HepG2 (cell line): ENCODE results near the gene AKAP8L. TPM values are rescaled to one million over a fixed set of nuclear protein-coding genes. Genes with fewer than 3 reads are reported as not detected.

Experiments
- HES4 ChIP-seq: sonication (generic); formaldehyde crosslinking; IDR thresholded peaks from 2 replicates; pipeline ENCODE4 v1.9.0; 2021; ENCODE audit warnings: mild to moderate bottlenecking, missing genetic modification reagents, borderline replicate concordance
- HNF4G ChIP-seq, 2 experiments: sonication (generic) in 1 of 2; formaldehyde crosslinking in 1 of 2; IDR thresholded peaks; 2 replicates each; pipeline versions ENCODE4 v1.4.0 to v1.6.1; 2011 to 2020; ENCODE audit warnings: borderline replicate concordance in 2 of 2, low read depth in 2 of 2, mild to moderate bottlenecking in 2 of 2, low read length in 1 of 2, missing genetic modification reagents in 1 of 2, moderate library complexity in 1 of 2
- KDM5B ChIP-seq: sonication (generic); formaldehyde crosslinking; IDR thresholded peaks from 2 replicates; pipeline ENCODE4 v1.4.0; 2020; ENCODE audit warnings: missing genetic modification reagents, mild to moderate bottlenecking, borderline replicate concordance
- MBD4 ChIP-seq: IDR thresholded peaks from 2 replicates; pipeline ENCODE4 v1.6.1; 2012; ENCODE audit warnings: low read length, inconsistent platforms, borderline replicate concordance
- ZNF329 ChIP-seq: sonication (generic); formaldehyde crosslinking; IDR thresholded peaks from 2 replicates; pipeline ENCODE4 v1.9.0; 2021; ENCODE audit warnings: low read depth, mild to moderate bottlenecking, missing genetic modification reagents
- ZNF333 ChIP-seq: sonication (generic); formaldehyde crosslinking; IDR thresholded peaks from 2 replicates; pipeline ENCODE4 v1.4.0; 2020; ENCODE audit warnings: mild to moderate bottlenecking, missing genetic modification reagents, borderline replicate concordance
- ZNF501 ChIP-seq: sonication (generic); formaldehyde crosslinking; IDR thresholded peaks from 2 replicates; pipeline ENCODE4 v1.5.1; 2020; ENCODE audit warnings: mild to moderate bottlenecking, moderate library complexity, missing genetic modification reagents
- ZNF547 ChIP-seq: sonication (generic); formaldehyde crosslinking; IDR thresholded peaks from 2 replicates; pipeline ENCODE4 v1.5.1; 2020; ENCODE audit warnings: mild to moderate bottlenecking, missing genetic modification reagents
- polyA plus RNA-seq, 8 experiments: library from polyadenylated mRNA; depleted of rRNA in 3 of 8; stranded (reverse) in 7 of 8; unstranded in 1 of 8; fragments of >200 nt; fragmentation: Illumina TruSeq in 4 of 8; extraction: Trizol in 4 of 8; gene quantifications; 2 replicates each; pipeline versions ENCODE4 v1.2.1 to v1.2.3, GENCODE V29; 2011 to 2016; ENCODE audit warnings: low read depth in 4 of 8, missing spikeins in 1 of 8, mixed read lengths in 1 of 8; ENCODE audit not compliant: insufficient read depth in 1 of 8
- total RNA-seq, 5 experiments: library from RNA; depleted of rRNA; stranded (reverse); fragments of >200 nt; fragmentation: Illumina TruSeq; extraction: Trizol; gene quantifications; 2 replicates each; pipeline ENCODE4 v1.2.3, GENCODE V29; 2016; ENCODE audit warnings: low read depth in 1 of 5
- TF ChIP-seq, protein P1 (sequence below), 2 experiments: fragments of 450-650 bp in 1 of 2; sonication (generic) in 1 of 2; formaldehyde crosslinking in 1 of 2; IDR thresholded peaks; 2 replicates each; pipeline versions ENCODE4 v1.6.1 to v1.8.0; 2016 to 2022; ENCODE audit warnings: antibody characterized with exemption in 1 of 2, mild to moderate bottlenecking in 1 of 2, missing genetic modification reagents in 1 of 2
- TF ChIP-seq, protein P2 (sequence below): sonication (generic); formaldehyde crosslinking; IDR thresholded peaks from 2 replicates; pipeline ENCODE4 v1.8.0; 2022; ENCODE audit warnings: missing genetic modification reagents, mild to moderate bottlenecking, borderline replicate concordance
- TF ChIP-seq, protein P3 (sequence below): sonication (generic); formaldehyde crosslinking; IDR thresholded peaks from 2 replicates; pipeline ENCODE4 v1.5.1; 2020; ENCODE audit warnings: mild to moderate bottlenecking, missing genetic modification reagents, borderline replicate concordance

Gene AKAP8L
- total and polyA plus RNA-seq, 2 of the 13 experiments (the other 11 are each of a cell fraction or from before 2014, with no cell fraction given) = 48.2 to 49.6 TPM

DNA sequence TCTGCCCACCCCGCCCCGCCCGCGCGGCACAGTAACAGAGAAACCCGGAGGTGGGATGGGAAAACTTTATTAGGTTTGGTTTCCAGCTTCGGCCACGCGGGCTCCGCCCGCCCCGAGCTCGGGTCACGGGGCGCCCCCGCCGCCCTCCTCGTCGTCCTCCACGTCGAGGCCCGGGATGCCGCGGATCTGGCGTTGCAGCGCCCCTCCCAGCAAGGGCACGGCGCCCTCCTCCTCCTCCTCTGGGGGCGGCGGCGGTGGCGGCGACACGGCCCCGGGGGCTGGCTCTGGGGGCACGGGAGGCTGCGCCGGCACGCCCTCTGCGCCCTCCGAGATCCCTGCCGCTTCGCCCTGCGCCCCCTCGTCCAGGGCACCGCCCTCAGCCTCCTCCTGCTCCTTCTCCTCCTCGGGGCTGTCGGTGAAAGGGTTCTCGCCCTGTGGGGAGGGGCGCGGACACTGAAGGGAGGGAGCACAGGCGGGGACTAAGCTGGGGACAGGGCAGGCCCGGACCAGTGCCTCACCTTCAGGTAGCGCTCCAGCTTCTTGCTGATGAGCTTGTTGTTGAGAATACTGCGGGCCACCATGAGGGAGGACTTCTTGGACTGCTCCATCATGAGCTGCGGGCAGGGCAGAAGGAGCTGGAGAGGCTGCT, 38.7 kb downstream of the AKAP8L start (continued):
- TF ChIP-seq, protein P1, sequence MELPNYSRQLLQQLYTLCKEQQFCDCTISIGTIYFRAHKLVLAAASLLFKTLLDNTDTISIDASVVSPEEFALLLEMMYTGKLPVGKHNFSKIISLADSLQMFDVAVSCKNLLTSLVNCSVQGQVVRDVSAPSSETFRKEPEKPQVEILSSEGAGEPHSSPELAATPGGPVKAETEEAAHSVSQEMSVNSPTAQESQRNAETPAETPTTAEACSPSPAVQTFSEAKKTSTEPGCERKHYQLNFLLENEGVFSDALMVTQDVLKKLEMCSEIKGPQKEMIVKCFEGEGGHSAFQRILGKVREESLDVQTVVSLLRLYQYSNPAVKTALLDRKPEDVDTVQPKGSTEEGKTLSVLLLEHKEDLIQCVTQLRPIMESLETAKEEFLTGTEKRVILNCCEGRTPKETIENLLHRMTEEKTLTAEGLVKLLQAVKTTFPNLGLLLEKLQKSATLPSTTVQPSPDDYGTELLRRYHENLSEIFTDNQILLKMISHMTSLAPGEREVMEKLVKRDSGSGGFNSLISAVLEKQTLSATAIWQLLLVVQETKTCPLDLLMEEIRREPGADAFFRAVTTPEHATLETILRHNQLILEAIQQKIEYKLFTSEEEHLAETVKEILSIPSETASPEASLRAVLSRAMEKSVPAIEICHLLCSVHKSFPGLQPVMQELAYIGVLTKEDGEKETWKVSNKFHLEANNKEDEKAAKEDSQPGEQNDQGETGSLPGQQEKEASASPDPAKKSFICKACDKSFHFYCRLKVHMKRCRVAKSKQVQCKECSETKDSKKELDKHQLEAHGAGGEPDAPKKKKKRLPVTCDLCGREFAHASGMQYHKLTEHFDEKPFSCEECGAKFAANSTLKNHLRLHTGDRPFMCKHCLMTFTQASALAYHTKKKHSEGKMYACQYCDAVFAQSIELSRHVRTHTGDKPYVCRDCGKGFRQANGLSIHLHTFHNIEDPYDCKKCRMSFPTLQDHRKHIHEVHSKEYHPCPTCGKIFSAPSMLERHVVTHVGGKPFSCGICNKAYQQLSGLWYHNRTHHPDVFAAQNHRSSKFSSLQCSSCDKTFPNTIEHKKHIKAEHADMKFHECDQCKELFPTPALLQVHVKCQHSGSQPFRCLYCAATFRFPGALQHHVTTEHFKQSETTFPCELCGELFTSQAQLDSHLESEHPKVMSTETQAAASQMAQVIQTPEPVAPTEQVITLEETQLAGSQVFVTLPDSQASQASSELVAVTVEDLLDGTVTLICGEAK (IDR thresholded peaks at IDR 0.05) = peak; percentile 74
- TF ChIP-seq, protein P1 (CRISPR knock-in tag; IDR thresholded peaks at IDR 0.05) = peak; percentile 99
- TF ChIP-seq, protein P2, sequence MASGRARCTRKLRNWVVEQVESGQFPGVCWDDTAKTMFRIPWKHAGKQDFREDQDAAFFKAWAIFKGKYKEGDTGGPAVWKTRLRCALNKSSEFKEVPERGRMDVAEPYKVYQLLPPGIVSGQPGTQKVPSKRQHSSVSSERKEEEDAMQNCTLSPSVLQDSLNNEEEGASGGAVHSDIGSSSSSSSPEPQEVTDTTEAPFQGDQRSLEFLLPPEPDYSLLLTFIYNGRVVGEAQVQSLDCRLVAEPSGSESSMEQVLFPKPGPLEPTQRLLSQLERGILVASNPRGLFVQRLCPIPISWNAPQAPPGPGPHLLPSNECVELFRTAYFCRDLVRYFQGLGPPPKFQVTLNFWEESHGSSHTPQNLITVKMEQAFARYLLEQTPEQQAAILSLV = no peak
- TF ChIP-seq HES4 (CRISPR knock-in tag) (no peak), MBD4 (no peak), ZNF329 (CRISPR knock-in tag) (0 out of 2 replicates have a peak, but pooled peaks have one; percentile 37), ZNF501 (peak; percentile 62; the same call in 1 of the 2 replicates), KDM5B (CRISPR knock-in tag) (peak; percentile 12; the same call in 1 of the 2 replicates), ZNF547 (CRISPR knock-in tag) (no peak), HNF4G (IDR thresholded peaks at IDR 0.05; ENCODE audit: borderline replicate concordance, low read depth, low read length) (peak; percentile 15; the same call in 1 of the 2 replicates), HNF4G (CRISPR knock-in tag; IDR thresholded peaks at IDR 0.05; ENCODE audit: borderline replicate concordance, low read depth) (no peak), ZNF333 (CRISPR knock-in tag) (no peak)
- TF ChIP-seq, protein P3, sequence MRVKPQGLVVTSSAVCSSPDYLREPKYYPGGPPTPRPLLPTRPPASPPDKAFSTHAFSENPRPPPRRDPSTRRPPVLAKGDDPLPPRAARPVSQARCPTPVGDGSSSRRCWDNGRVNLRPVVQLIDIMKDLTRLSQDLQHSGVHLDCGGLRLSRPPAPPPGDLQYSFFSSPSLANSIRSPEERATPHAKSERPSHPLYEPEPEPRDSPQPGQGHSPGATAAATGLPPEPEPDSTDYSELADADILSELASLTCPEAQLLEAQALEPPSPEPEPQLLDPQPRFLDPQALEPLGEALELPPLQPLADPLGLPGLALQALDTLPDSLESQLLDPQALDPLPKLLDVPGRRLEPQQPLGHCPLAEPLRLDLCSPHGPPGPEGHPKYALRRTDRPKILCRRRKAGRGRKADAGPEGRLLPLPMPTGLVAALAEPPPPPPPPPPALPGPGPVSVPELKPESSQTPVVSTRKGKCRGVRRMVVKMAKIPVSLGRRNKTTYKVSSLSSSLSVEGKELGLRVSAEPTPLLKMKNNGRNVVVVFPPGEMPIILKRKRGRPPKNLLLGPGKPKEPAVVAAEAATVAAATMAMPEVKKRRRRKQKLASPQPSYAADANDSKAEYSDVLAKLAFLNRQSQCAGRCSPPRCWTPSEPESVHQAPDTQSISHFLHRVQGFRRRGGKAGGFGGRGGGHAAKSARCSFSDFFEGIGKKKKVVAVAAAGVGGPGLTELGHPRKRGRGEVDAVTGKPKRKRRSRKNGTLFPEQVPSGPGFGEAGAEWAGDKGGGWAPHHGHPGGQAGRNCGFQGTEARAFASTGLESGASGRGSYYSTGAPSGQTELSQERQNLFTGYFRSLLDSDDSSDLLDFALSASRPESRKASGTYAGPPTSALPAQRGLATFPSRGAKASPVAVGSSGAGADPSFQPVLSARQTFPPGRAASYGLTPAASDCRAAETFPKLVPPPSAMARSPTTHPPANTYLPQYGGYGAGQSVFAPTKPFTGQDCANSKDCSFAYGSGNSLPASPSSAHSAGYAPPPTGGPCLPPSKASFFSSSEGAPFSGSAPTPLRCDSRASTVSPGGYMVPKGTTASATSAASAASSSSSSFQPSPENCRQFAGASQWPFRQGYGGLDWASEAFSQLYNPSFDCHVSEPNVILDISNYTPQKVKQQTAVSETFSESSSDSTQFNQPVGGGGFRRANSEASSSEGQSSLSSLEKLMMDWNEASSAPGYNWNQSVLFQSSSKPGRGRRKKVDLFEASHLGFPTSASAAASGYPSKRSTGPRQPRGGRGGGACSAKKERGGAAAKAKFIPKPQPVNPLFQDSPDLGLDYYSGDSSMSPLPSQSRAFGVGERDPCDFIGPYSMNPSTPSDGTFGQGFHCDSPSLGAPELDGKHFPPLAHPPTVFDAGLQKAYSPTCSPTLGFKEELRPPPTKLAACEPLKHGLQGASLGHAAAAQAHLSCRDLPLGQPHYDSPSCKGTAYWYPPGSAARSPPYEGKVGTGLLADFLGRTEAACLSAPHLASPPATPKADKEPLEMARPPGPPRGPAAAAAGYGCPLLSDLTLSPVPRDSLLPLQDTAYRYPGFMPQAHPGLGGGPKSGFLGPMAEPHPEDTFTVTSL (CRISPR knock-in tag) = no peak
